Hematopoietic multipotent progenitor cell treated with erythropoietin and hydrocortisone succinate and interleukin-3 and kit ligand, for 17 days (in vitro differentiated cells): ENCODE results near the gene FAM98B.

ENCODE experiments used
- DNase-seq: peaks from one replicate; pipeline ENCODE4 v3.0.0-alpha.2; 2015; ENCODE audit warnings: low spot score

Gene FAM98B

GRCh38 chr15:38508647-38509046, 54.7 kb downstream of the FAM98B start:
- DNase-seq: no peak

GRCh38 chr15:38509152-38509551, 55.2 kb downstream of the FAM98B start:
- no peak for DNase-seq

GRCh38 chr15:38512901-38513300, 59.0 kb downstream of the FAM98B start:
- peak; percentile 18 for DNase-seq

- no peak for DNase-seq
Observed at GRCh38 chr15:38514601-38515000, 60.7 kb downstream of the FAM98B start.

- no peak for DNase-seq
Observed at GRCh38 chr15:38516626-38517025, 62.7 kb downstream of the FAM98B start.

- DNase-seq: no peak
Observed at GRCh38 chr15:38517312-38517975, 63.5 kb downstream of the FAM98B start.

GRCh38 chr15:38518084-38518483, 64.2 kb downstream of the FAM98B start:
- no peak for DNase-seq

- no peak for DNase-seq
Observed at GRCh38 chr15:38520035-38520434, 66.1 kb downstream of the FAM98B start.

GRCh38 chr15:38521316-38521715, 67.4 kb downstream of the FAM98B start:
- no peak for DNase-seq

- no peak for DNase-seq
Observed at GRCh38 chr15:38522922-38523321, 69.0 kb downstream of the FAM98B start.

- DNase-seq: no peak
Observed at GRCh38 chr15:38524156-38524555, 70.2 kb downstream of the FAM98B start.

- no peak for DNase-seq
Observed at GRCh38 chr15:38525489-38525888, 71.6 kb downstream of the FAM98B start.

- no peak for DNase-seq
Observed at GRCh38 chr15:38526158-38526557, 72.2 kb downstream of the FAM98B start.

GRCh38 chr15:38528294-38528693, 74.4 kb downstream of the FAM98B start:
- DNase-seq: no peak

GRCh38 chr15:38530113-38530512, 76.2 kb downstream of the FAM98B start:
- no peak for DNase-seq

GRCh38 chr15:38531509-38531908, 77.6 kb downstream of the FAM98B start:
- DNase-seq: no peak

- no peak for DNase-seq
Observed at GRCh38 chr15:38532728-38533127, 78.8 kb downstream of the FAM98B start.

GRCh38 chr15:38533416-38533915, 79.5 kb downstream of the FAM98B start:
- no peak for DNase-seq

- DNase-seq: no peak
Observed at GRCh38 chr15:38533926-38534325, 80.0 kb downstream of the FAM98B start.

GRCh38 chr15:38534691-38535090, 80.8 kb downstream of the FAM98B start:
- DNase-seq: no peak

- no peak for DNase-seq
Observed at GRCh38 chr15:38535491-38536200, 81.7 kb downstream of the FAM98B start.

- no peak for DNase-seq
Observed at GRCh38 chr15:38536201-38536676, 82.3 kb downstream of the FAM98B start.
